ENCODE measurements around the gene NKAP.
A peak's percentile ranks its signal among the peaks of the same experiment; 100 is the strongest.
"Not testable (repeated sequence)": the region's sequence is repeated elsewhere in the genome, so short reads cannot be mapped to it uniquely, and the experiment has no call there.

Gene NKAP

GRCh38 chrX:119943185-119943988, at the start of gene NKAP:
TSS of gene NKAP (minus strand) at chrX:119943751. CDS start at chrX:119943605, 146 bp downstream.
- FAIRE-seq = peak; percentile 33

GRCh38 chrX:119991005-119991787, 47.6 kb upstream of the NKAP start:
- FAIRE-seq = no peak

GRCh38 chrX:119990556-119991004, 47.0 kb upstream of the NKAP start:
- no peak for FAIRE-seq

GRCh38 chrX:119989905-119990555, 46.5 kb upstream of the NKAP start:
- no peak for FAIRE-seq

- FAIRE-seq = no peak
Measured at GRCh38 chrX:119986203-119986602, 42.7 kb upstream of the NKAP start.

GRCh38 chrX:119984652-119985051, 41.1 kb upstream of the NKAP start:
- no peak for FAIRE-seq

- no peak for FAIRE-seq
Measured at GRCh38 chrX:119983494-119983893, 39.9 kb upstream of the NKAP start.

- no peak for FAIRE-seq
Measured at GRCh38 chrX:119982145-119982544, 38.6 kb upstream of the NKAP start.

- FAIRE-seq = no peak
Measured at GRCh38 chrX:119981286-119982070, 37.9 kb upstream of the NKAP start.

- FAIRE-seq = not testable (repeated sequence)
Measured at GRCh38 chrX:119977172-119977571, 33.6 kb upstream of the NKAP start.

- no peak for FAIRE-seq
Measured at GRCh38 chrX:119971184-119971583, 27.6 kb upstream of the NKAP start.

- no peak for FAIRE-seq
Measured at GRCh38 chrX:119970574-119970973, 27.0 kb upstream of the NKAP start.

- FAIRE-seq = not testable (repeated sequence)
Measured at GRCh38 chrX:119966837-119967236, 23.3 kb upstream of the NKAP start.

- FAIRE-seq = no peak
Measured at GRCh38 chrX:119960625-119961024, 17.1 kb upstream of the NKAP start.

GRCh38 chrX:119955807-119956570, 12.4 kb upstream of the NKAP start:
- not testable (repeated sequence) for FAIRE-seq

GRCh38 chrX:119954374-119954773, 10.8 kb upstream of the NKAP start:
- FAIRE-seq = no peak

GRCh38 chrX:119948381-119948780, 4.8 kb upstream of the NKAP start:
- FAIRE-seq = no peak

GRCh38 chrX:119945481-119945880, 1.9 kb upstream of the NKAP start:
- no peak for FAIRE-seq

GRCh38 chrX:119942831-119943184, 743 bp downstream of the NKAP start:
- FAIRE-seq = no peak

GRCh38 chrX:119942173-119942819, 1.3 kb downstream of the NKAP start:
- FAIRE-seq = no peak

- FAIRE-seq = no peak
Measured at GRCh38 chrX:119941336-119941735, 2.2 kb downstream of the NKAP start.
